ENCODE results near the gene CEP164.
"Not testable (repeated sequence)": the region's sequence is repeated elsewhere in the genome, so short reads cannot be mapped to it uniquely, and the experiment has no call there.

The CEP164 gene

GRCh38 chr11:117305145-117305544, 22.5 kb upstream of the CEP164 start:
- no peak for DNase-seq (ENCODE audit: low spot score)

- DNase-seq (ENCODE audit: low spot score), result no peak
Measured at GRCh38 chr11:117309310-117309709, 18.3 kb upstream of the CEP164 start.

DNA sequence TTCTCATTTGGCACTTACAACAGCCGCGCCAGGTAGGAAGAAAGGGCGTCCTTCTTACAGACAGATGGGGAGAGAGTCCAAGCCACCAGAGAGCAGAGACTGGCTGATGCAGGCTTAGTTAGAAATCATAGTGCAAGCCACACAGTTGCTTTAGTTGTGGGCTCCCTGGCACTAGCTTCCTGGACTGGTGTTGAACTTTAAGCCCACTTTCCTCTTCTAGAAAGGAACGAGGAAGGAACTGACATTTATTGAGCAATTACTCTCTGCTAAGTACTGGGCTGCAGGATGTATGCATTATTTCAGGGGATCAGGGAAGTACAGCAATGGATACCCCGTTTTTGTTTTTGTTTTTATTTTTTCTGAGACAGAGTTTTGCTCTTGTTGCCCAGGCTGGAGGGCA, 14.6 kb upstream of the CEP164 start:
- DNase-seq (ENCODE audit: low spot score), result no peak

DNA sequence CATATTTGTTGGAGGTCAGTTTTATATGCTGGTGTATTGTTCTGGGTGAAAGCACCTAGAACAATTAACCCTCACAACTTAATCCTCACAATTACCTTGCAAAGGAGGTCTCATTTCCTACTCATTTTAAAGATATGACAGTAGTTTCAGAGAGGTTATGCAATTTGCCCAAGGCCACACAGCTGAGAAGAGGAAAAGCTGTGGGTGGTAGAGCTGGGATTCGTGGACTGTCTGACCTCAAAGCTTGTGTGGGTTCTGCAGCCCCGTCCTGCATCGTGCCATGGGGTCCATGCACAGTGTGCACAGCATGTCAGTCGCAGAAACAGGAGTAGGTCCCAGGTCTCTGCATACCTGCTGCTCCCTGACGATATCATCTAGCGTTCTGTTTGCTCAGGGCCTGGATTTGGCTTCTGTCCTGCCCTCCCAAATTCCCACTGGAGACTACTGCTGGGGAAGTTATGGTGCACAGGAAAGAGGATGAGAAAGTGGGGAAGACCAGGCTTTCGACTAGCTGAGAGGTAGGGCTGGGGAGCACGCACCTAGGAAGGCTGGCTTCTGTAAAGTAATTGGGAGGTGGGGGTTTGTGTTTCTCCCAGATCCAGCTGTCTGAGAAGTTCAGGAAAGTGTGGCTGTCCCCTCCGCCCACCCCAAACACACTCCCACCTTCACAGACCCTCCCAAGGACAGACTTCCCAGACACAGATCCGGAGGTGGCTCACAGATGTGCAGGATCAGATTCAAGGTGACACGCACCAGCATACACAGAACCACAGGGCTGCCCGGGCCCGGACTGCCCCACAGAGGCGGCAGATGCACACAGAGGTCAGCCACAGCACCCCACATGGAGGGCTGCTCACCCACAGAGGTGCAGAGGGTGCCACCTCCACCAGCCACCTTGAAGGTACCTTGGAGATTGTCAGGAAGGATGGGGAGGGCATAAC, 13.6 kb upstream of the CEP164 start:
- DNase-seq (ENCODE audit: low spot score), result no peak

- no peak for DNase-seq (ENCODE audit: low spot score)
Measured at GRCh38 chr11:117314840-117315239, 12.8 kb upstream of the CEP164 start.

DNA sequence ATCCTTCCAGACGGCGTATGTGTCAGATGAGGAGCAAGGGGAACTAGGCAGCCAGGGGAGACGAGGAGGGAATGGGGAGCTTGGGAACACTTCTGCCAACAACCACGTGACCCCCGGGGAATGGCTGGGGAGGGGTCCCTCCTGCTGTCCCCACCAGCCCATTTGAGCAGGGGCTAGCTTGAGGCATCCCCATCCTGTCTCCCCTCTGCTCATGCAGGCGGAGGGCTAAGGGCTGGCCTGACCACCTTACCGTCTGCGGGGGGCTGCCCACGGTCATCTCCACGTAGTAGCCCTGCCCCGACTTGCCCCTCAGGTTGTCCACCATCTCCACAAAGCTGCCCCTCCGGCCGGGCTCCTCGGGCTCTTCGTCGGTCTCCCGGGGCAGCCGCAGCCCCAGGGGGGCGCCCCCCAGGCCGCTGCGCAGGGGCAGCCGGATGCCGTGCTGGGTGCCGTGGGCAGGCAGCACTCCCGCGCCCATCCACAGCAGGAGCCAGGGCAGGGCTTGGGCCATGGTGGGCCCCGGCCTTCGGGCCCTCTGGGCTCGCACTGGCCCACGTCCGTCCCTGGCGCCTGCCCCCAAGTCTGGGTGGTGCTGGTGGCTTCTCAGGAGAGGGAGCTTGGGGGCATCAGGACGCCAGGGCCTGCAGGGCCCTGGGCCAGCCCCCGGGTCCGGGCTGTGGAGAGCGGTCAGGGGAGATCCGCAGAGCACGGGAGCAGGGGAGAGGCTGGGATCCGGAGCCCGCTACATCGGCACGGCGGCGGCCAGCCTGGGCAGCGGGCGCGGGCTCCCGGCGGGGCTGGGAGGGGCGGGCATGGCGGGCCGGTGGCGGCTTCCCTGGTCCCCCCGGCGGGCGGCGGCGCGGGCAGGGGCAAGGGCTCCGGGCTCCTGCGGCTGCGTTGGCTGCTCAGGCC, 12.1 kb upstream of the CEP164 start:
- DNase-seq (ENCODE audit: low spot score), result no peak

DNA sequence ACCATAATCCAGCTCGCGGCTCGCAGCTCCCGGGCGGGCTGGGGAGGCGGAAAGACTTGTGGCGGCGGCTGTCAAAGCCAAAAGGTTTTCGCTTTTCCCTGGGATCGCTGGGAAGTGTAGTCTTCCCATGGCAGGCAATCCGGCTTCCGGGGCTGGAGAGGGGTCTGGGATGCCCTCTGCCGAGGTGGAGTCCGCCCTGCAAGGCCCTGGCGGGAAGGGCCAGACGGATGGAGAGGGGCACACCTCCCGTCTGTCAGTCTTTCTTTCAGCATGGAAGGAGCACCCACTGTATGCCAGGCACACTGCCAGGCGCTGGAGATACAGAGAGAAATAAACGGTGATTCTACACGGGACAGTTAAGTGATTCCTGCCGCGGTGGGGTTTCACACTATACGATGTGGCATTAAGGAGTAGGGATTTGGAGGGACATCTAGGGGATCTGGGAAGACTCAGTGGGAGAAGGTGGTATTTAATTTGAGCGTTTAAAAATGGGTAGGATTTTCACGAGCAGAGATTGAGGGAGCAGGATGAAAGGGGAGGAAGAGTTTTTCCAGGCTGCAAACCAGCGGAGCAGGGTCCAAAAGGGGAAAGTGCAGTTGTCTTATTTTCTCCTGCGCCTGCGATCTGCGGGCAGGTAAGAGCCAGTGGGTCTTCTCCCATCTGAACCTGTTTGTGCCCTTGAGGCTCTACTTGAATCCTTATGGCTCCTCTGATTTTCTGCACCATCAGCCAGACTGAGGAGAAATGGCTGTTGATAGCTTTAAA, 11.3 kb upstream of the CEP164 start, which contains the start of gene BACE1:
Gene BACE1 (minus strand): TSS at position 60 of the 765 bp plus-strand sequence. CDS start 461 bp downstream, outside the sequence.
- peak; percentile 95 for DNase-seq (ENCODE audit: low spot score)

- no peak for DNase-seq (ENCODE audit: low spot score)
Measured at GRCh38 chr11:117318738-117319137, 8.9 kb upstream of the CEP164 start.

GRCh38 chr11:117319214-117319840, 8.3 kb upstream of the CEP164 start:
- DNase-seq (ENCODE audit: low spot score), result no peak

DNA sequence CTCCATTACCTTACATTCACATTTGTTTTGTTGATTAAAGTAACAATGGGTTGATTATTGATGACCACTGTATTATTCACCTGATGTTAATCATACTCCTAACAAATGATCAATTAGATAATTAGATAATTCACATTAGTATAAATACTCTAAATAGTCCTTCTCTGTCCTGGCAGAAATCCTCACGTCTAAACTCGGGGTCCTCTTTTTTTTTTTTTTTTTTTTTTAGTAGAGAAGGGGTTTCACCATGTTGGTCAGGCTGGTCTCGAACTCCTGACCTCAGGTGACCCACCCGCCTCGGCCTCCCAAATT, 443 bp upstream of the CEP164 start:
- DNase-seq (ENCODE audit: low spot score), result not testable (repeated sequence)

GRCh38 chr11:117328375-117329010, 839 bp downstream of the CEP164 start:
- DNase-seq (ENCODE audit: low spot score), result peak; percentile 49

DNA sequence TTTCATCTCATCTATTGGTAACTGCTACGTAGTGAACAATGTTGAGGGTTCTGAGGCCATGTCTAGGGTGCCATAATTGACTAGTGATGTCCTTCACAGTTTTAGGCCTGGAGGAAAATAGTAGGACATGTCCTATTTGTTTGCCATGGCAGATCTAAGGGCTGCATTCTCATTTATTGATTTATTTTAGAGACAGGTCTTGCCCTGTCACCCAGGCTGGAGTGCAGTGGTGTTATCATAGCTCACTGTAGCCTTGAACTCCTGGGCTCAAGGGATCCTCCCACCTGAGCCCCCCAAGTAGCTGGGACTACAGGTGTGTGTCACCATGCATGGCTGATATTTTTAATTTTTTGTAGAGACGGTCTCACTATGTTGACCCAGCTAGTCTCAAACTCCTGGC, 5.2 kb downstream of the CEP164 start:
- no peak for DNase-seq (ENCODE audit: low spot score)

- peak; percentile 53 for DNase-seq (ENCODE audit: low spot score)
Measured at GRCh38 chr11:117333917-117334316, 6.3 kb downstream of the CEP164 start.

- DNase-seq (ENCODE audit: low spot score), result no peak
Measured at GRCh38 chr11:117334896-117335295, 7.2 kb downstream of the CEP164 start.

GRCh38 chr11:117335399-117335798, 7.7 kb downstream of the CEP164 start:
- no peak for DNase-seq (ENCODE audit: low spot score)

GRCh38 chr11:117337076-117337475, 9.4 kb downstream of the CEP164 start:
- DNase-seq (ENCODE audit: low spot score), result no peak

DNA sequence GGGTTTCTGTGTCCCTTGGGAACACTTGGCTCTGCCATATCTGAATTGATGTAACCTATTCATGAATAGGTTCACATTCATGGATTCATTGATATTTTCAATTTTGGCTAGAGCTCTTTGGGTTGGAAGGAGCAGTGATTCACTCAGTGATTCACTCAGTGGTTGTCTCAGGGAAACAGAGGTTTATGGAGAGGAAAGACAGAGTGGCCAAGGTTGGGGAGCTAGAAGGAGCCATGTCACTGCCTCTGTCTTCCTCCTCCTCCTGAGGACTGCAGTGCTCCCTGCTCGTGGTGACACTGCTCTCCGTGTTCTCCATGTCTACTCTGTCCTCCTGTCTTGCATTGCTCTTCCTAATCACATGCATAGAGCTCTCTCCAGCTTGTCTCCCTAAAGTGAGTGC, 17.4 kb downstream of the CEP164 start:
- no peak for DNase-seq (ENCODE audit: low spot score)

- DNase-seq (ENCODE audit: low spot score), result no peak
Measured at GRCh38 chr11:117354550-117354949, 26.9 kb downstream of the CEP164 start.

- DNase-seq (ENCODE audit: low spot score), result no peak
Measured at GRCh38 chr11:117356126-117356890, 28.7 kb downstream of the CEP164 start.

GRCh38 chr11:117361432-117361831, 33.8 kb downstream of the CEP164 start:
- peak; percentile 37 for DNase-seq (ENCODE audit: low spot score)
